DMS79 (cell line): ENCODE measurements around the gene PGBD2.
"Not testable (repeated sequence)": the region's sequence is repeated elsewhere in the genome, so short reads cannot be mapped to it uniquely, and the experiment has no call there.

Experiments used
- DNase-seq: peaks from one replicate; lab custom pipeline; 2025; lab: John Stamatoyannopoulos, UW

The PGBD2 gene

DNA sequence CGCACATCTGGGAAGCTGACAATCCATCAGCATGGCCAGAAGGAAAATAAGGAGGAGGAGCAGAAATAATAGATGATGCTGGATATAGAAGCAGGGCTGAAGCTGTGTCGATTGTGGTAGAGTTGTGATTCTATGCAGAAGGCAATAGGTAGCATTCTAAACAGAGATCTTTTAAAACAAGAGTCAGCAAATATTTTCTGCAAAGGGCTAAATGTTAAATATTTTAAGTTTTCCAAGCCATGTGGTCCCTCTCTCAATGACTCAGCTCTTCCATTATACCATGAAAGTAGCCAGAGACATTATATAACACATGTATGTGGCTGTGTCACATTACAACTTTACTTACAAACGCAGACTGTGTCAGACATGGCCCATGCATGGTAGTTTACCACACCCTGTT, 21.2 kb downstream of the PGBD2 start:
- DNase-seq = not testable (repeated sequence)

DNA sequence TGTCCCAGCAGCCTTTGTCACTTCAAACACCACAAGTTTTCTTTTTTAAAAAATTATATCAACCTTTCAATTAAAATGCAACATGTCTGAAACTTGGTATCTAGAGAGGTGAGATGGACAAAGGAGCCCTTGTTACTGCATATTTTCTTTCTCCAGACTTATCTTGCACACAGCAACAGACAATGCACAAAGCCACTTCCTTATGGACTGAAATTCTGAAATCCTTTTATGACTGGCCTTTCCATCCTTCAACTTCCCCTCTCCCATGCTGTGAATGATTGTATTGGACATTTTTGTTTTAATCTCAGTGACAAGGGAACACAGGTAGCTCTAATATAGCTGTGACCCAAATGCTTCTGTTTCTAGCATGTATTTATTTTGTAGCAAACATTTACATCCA, 22.1 kb downstream of the PGBD2 start:
- DNase-seq = not testable (repeated sequence)

- not testable (repeated sequence) for DNase-seq
Measured at GRCh38 chr1:248930037-248930436, 24.0 kb downstream of the PGBD2 start.

- DNase-seq = not testable (repeated sequence)
Measured at GRCh38 chr1:248938173-248938809, 32.3 kb downstream of the PGBD2 start.

DNA sequence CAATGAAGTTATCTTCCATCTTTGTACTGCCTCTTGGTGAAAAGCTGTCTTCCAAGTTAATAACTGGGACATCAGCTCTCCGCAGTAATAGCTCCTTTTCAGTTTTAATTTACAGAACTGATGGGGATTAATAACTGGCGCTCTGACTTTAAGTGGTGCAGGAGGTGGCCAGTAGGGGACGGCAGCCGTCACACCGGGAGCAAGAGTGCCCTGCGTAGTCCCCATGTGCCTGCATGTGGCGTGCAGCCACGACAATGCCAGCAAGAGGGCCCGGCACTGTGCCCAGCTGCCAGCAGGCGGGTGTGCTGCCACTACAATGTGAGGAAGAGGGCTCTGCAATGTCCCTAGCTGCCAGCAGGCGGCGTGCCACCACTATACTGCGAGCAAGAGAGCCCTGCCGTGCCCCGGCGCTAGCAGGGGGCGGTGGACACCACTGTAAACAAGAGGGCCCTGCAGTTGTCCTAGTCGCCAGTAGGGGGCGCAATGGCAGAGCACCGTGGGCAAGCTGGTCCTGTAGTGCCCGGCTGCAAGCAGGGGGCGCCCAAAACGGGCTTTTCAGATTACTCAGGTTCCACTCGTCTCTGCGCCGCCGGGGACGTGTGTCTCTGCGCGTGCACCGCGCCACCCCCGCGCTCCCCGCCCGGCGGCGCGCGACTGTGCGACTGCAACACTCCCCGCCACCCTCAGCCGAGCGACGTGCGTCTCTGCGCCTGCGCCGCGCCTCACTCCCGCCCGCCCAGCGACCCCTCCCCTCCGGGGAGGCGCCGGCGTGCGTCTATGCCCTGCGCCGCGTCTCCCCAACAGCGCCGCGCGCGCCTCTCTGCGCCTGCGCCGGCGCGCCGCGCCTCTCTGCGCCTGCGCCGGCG, 38.3 kb downstream of the PGBD2 start:
- not testable (repeated sequence) for DNase-seq

GRCh38 chr1:248945000-248945423, 39.0 kb downstream of the PGBD2 start:
- not testable (repeated sequence) for DNase-seq

DNA sequence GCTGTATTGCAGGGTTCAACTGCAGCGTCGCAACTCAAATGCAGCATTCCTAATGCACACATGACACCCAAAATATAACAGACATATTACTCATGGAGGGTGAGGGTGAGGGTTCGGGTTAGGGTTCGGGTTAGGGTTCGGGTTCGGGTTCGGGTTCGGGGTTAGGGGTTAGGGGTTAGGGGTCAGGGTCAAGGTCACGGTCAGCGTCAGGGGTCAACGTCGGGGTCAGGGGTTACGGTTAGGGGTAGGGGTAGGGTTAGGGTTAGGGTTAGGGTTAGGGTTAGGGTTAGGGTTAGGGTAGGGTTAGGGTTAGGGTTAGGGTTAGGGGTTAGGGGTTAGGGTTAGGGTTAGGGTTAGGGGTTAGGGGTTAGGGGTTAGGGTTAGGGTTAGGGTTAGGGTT, 39.4 kb downstream of the PGBD2 start:
- DNase-seq = not testable (repeated sequence)

DNA sequence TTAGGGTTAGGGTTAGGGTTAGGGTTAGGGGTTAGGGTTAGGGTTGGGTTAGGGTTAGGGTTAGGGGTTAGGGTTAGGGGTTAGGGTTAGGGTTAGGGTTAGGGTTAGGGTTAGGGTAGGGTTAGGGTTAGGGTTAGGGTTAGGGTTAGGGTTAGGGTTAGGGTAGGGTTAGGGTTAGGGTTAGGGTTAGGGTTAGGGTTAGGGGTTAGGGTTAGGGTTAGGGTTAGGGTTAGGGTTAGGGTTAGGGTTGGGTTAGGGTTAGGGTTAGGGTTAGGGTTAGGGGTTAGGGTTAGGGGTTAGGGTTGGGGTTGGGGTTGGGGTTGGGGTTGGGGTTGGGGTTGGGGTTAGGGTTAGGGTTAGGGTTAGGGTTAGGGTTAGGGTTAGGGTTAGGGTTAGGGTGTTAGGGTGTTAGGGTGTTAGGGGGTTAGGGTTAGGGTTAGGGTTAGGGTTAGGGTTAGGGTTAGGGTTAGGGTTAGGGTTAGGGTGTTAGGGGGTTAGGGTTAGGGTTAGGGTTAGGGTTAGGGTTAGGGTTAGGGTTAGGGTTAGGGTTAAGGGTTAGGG, 39.9 kb downstream of the PGBD2 start:
- not testable (repeated sequence) for DNase-seq
